T-helper 17 cell (primary cell): ENCODE measurements around the gene DMGDH. TPM values are rescaled to one million over a fixed set of nuclear protein-coding genes. Genes with fewer than 3 reads are reported as not detected.

Experiments
- ATAC-seq: fragments of 150-1000 bp; cut with Tn5 transposase; 2 replicates; pipeline ENCODE4 v1.10.0; 2021; ENCODE audit warnings: mild to moderate bottlenecking, moderate library complexity
- DNase-seq, 3 donors: peaks; one replicate each; pipeline versions ENCODE4 v3.0.0 to v3.0.0-alpha.2; 2020 to 2021
- H3K9me3 ChIP-seq: one replicate; pipeline ENCODE4 v1.7.0; 2013; ENCODE audit warnings: low read length, mild to moderate bottlenecking; ENCODE audit not compliant: control insufficient read depth, poor library complexity, severe bottlenecking
- H3K27ac Mint-ChIP-seq: one replicate; pipeline ENCODE4 v1.8.0; 2022; ENCODE audit warnings: mild to moderate bottlenecking, moderate library complexity, mixed read lengths
- H3K27me3 Mint-ChIP-seq: one replicate; pipeline ENCODE4 v1.8.0; 2022; ENCODE audit warnings: mixed read lengths
- H3K36me3 Mint-ChIP-seq: one replicate; pipeline ENCODE4 v1.8.0; 2022; ENCODE audit warnings: low read depth, mixed read lengths
- H3K4me1 Mint-ChIP-seq: one replicate; pipeline ENCODE4 v1.8.0; 2022; ENCODE audit warnings: mild to moderate bottlenecking, mixed read lengths
- H3K4me3 Mint-ChIP-seq: one replicate; pipeline ENCODE4 v1.8.0; 2022; ENCODE audit warnings: mild to moderate bottlenecking, moderate library complexity, mixed read lengths
- total RNA-seq, 4 donors: library from RNA in 2 of 4; stranded (reverse) in 2 of 4; gene quantifications; one replicate each; pipeline ENCODE4 v1.2.3 and lab custom pipeline; 2022 to 2026

DMGDH gene
- 1 to 10 TPM; 1.0 to 2.2 TPM for total RNA-seq
- total RNA-seq (lab: John Stamatoyannopoulos, UW): 1.2 to 2.3 reads per million in 2 donors

- no peaks in the 10 kb centered on the region for H3K4me1 Mint-ChIP-seq
- H3K27me3 Mint-ChIP-seq: peaks cover 44% of the 10 kb centered on the region
- no peak within 1 kb of the TSS for H3K4me3 Mint-ChIP-seq
- ATAC-seq (no peak), DNase-seq (no peak)
- no peaks in the 10 kb centered on the region for H3K9me3 ChIP-seq
- H3K27ac Mint-ChIP-seq: no peak within 1 kb of the TSS
- H3K36me3 Mint-ChIP-seq: no peaks in the 10 kb centered on the region
These were observed at the start of gene DMGDH, which contains the start of gene BHMT2 for GRCh38 chr5:79069488-79070349. Gene DMGDH (minus strand): TSS chr5:79069674. CDS start chr5:79069620, 54 bp downstream. Gene BHMT2 (plus strand): TSS chr5:79069767. CDS start chr5:79069783, 16 bp downstream.

- no peaks in the 10 kb centered on the region for H3K9me3 ChIP-seq
- Mint-ChIP-seq H3K36me3 (no peaks in the 10 kb centered on the region), H3K4me3 (no peak overlapping the region), H3K27ac (no peak overlapping the region), H3K4me1 (peaks cover 2% of the 10 kb centered on the region), H3K27me3 (peaks cover 46% of the 10 kb centered on the region)
- ATAC-seq (no peak), DNase-seq (no peak)
These were observed 43.2 kb upstream of the DMGDH start for GRCh38 chr5:79112703-79113058.

GRCh38 chr5:79111960-79112702, 42.7 kb upstream of the DMGDH start:
- H3K36me3 Mint-ChIP-seq: no peaks in the 10 kb centered on the region
- no peaks in the 10 kb centered on the region for H3K9me3 ChIP-seq
- peaks cover 52% of the 10 kb centered on the region for H3K27me3 Mint-ChIP-seq
- H3K4me3 Mint-ChIP-seq: no peak overlapping the region
- ATAC-seq: no peak
- H3K27ac Mint-ChIP-seq: no peak overlapping the region
- no peak for DNase-seq
- peaks cover 2% of the 10 kb centered on the region for H3K4me1 Mint-ChIP-seq

- peaks cover 58% of the 10 kb centered on the region for H3K27me3 Mint-ChIP-seq
These were observed 42.0 kb upstream of the DMGDH start, which contains the start of gene BHMT for GRCh38 chr5:79111387-79111959. Gene BHMT (plus strand): TSS chr5:79111809. CDS start chr5:79111886, 77 bp downstream.

GRCh38 chr5:79109527-79110492, 40.3 kb upstream of the DMGDH start:
- peak; percentile 81 for ATAC-seq
- H3K27ac Mint-ChIP-seq: no peak overlapping the region
- H3K9me3 ChIP-seq: no peaks in the 10 kb centered on the region
- no peaks in the 10 kb centered on the region for H3K36me3 Mint-ChIP-seq
- H3K4me3 Mint-ChIP-seq: no peak overlapping the region
- H3K4me1 Mint-ChIP-seq: peaks cover 4% of the 10 kb centered on the region
- no peak for DNase-seq
- H3K27me3 Mint-ChIP-seq: peaks cover 70% of the 10 kb centered on the region

More at GRCh38 chr5:79111387-79111959, 42.0 kb upstream of the DMGDH start, which contains the start of gene BHMT:
- DNase-seq (no peak), ATAC-seq (no peak)
- H3K36me3 Mint-ChIP-seq: no peaks in the 10 kb centered on the region
- H3K4me3 Mint-ChIP-seq: no peak within 1 kb of the TSS
- H3K4me1 Mint-ChIP-seq: peaks cover 4% of the 10 kb centered on the region
- no peaks in the 10 kb centered on the region for H3K9me3 ChIP-seq
- H3K27ac Mint-ChIP-seq: no peak within 1 kb of the TSS

- H3K27ac Mint-ChIP-seq: no peak overlapping the region
- no peak for ATAC-seq
- no peaks in the 10 kb centered on the region for H3K9me3 ChIP-seq
- H3K4me1 Mint-ChIP-seq: peaks cover 4% of the 10 kb centered on the region
- H3K4me3 Mint-ChIP-seq: no peak overlapping the region
- H3K36me3 Mint-ChIP-seq: no peaks in the 10 kb centered on the region
- no peak for DNase-seq
- H3K27me3 Mint-ChIP-seq: peaks cover 76% of the 10 kb centered on the region
These were observed 39.3 kb upstream of the DMGDH start for GRCh38 chr5:79108792-79109191.

- Mint-ChIP-seq H3K4me1 (peaks cover 4% of the 10 kb centered on the region), H3K36me3 (no peaks in the 10 kb centered on the region), H3K27me3 (peaks cover 76% of the 10 kb centered on the region), H3K27ac (no peak overlapping the region), H3K4me3 (no peak overlapping the region)
- no peak for DNase-seq
- ATAC-seq: no peak
- no peaks in the 10 kb centered on the region for H3K9me3 ChIP-seq
These were observed 38.6 kb upstream of the DMGDH start for GRCh38 chr5:79108086-79108485.

- no peak overlapping the region for H3K4me3 Mint-ChIP-seq
- H3K36me3 Mint-ChIP-seq: peaks cover 2% of the 10 kb centered on the region
- H3K4me1 Mint-ChIP-seq: peaks cover 4% of the 10 kb centered on the region
- no peak for DNase-seq
- no peak overlapping the region for H3K27ac Mint-ChIP-seq
- peaks cover 76% of the 10 kb centered on the region for H3K27me3 Mint-ChIP-seq
- no peaks in the 10 kb centered on the region for H3K9me3 ChIP-seq
- ATAC-seq: no peak
These were observed 37.7 kb upstream of the DMGDH start for GRCh38 chr5:79107020-79107796.

- H3K36me3 Mint-ChIP-seq: peaks cover 5% of the 10 kb centered on the region
- DNase-seq (no peak), ATAC-seq (no peak)
- no peak overlapping the region for H3K4me3 Mint-ChIP-seq
- no peak overlapping the region for H3K27ac Mint-ChIP-seq
- no peaks in the 10 kb centered on the region for H3K9me3 ChIP-seq
- H3K27me3 Mint-ChIP-seq: peaks cover 76% of the 10 kb centered on the region
- peaks cover 4% of the 10 kb centered on the region for H3K4me1 Mint-ChIP-seq
These were observed 36.4 kb upstream of the DMGDH start for GRCh38 chr5:79105868-79106267.

- no peaks in the 10 kb centered on the region for H3K9me3 ChIP-seq
- H3K27me3 Mint-ChIP-seq: peaks cover 17% of the 10 kb centered on the region
- no peaks in the 10 kb centered on the region for H3K4me1 Mint-ChIP-seq
- no peak for DNase-seq
- H3K36me3 Mint-ChIP-seq: no peaks in the 10 kb centered on the region
- no peak for ATAC-seq
- H3K4me3 Mint-ChIP-seq: no peak overlapping the region
- H3K27ac Mint-ChIP-seq: no peak overlapping the region
These were observed 24.3 kb upstream of the DMGDH start for GRCh38 chr5:79093762-79094161.

GRCh38 chr5:79091064-79091463, 21.6 kb upstream of the DMGDH start:
- Mint-ChIP-seq H3K4me1 (no peaks in the 10 kb centered on the region), H3K27me3 (peaks cover 20% of the 10 kb centered on the region), H3K27ac (no peak overlapping the region), H3K4me3 (no peak overlapping the region), H3K36me3 (no peaks in the 10 kb centered on the region)
- ATAC-seq: no peak
- no peak for DNase-seq
- no peaks in the 10 kb centered on the region for H3K9me3 ChIP-seq

GRCh38 chr5:79088507-79088906, 19.0 kb upstream of the DMGDH start:
- Mint-ChIP-seq H3K27me3 (peaks cover 19% of the 10 kb centered on the region), H3K4me1 (peaks cover 2% of the 10 kb centered on the region), H3K4me3 (no peak overlapping the region), H3K27ac (no peak overlapping the region), H3K36me3 (no peaks in the 10 kb centered on the region)
- DNase-seq (no peak), ATAC-seq (no peak)
- H3K9me3 ChIP-seq: no peaks in the 10 kb centered on the region
